Measurements from ENCODE around the gene VSTM2L.

The VSTM2L gene

GRCh38 chr20:37987602-37988290, 84.8 kb downstream of the VSTM2L start:
- no peak for DNase-seq (ENCODE audit: low read depth in 2 of 2)

DNA sequence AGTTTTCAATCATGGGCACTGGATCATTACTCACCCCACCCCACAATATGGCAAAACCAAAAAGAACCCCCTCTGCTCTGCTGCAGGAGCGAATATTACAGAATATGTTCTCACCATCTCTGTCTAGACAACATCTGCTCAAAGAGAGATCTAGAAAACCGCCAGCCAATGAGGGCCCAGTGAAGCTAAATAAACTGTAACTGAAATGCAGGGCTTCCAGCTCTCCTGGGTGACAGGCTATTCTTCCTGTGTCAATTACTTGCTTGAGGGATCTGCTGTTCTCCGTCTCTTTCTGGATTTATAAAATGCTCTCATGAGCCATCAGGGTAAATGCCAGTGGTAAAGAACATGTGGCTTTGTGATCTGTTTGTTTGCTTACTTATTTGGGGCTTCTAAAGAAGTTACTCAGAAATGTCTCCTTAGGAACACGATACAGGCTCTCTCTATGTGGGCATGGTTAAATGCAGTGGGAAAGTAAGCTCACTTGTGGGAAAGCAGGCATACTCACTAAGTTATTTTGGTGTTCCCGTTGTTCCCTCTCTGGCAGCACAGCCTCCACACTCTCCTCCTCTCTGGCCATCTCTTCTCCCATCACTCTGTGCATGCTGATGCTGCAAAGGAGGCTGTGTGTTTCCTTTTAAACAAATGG, 85.5 kb downstream of the VSTM2L start:
- no peak for DNase-seq (ENCODE audit: low read depth in 2 of 2)

- no peak for DNase-seq (ENCODE audit: low read depth in 2 of 2)
Measured at GRCh38 chr20:37989601-37990295, 86.8 kb downstream of the VSTM2L start.

- DNase-seq (ENCODE audit: low read depth in 2 of 2) = peak; percentile 47 to 55
Measured at GRCh38 chr20:37990571-37991151, 87.7 kb downstream of the VSTM2L start.

GRCh38 chr20:37991157-37991866, 88.4 kb downstream of the VSTM2L start:
- no peak for DNase-seq (ENCODE audit: low read depth in 2 of 2)

DNA sequence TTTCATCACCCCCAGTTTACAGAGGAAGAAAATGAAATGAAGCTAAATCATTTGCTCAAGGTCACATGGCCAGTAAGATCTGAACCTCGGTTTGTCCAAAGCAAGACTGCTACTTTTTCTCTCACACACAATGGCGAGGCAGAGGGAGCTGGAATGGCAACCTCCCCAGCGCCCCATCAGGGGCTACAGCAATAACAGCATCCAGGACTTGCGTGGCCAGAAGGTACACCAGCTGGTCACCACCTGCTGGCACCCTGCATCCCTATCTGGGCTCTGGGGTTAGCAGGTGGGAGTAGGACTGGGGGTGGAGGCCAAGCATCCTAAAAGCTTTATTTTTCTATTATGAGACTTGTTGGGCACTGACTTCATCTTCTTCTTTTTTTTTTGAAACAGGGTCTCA, 89.0 kb downstream of the VSTM2L start:
- no peak for DNase-seq (ENCODE audit: low read depth in 2 of 2)

DNA sequence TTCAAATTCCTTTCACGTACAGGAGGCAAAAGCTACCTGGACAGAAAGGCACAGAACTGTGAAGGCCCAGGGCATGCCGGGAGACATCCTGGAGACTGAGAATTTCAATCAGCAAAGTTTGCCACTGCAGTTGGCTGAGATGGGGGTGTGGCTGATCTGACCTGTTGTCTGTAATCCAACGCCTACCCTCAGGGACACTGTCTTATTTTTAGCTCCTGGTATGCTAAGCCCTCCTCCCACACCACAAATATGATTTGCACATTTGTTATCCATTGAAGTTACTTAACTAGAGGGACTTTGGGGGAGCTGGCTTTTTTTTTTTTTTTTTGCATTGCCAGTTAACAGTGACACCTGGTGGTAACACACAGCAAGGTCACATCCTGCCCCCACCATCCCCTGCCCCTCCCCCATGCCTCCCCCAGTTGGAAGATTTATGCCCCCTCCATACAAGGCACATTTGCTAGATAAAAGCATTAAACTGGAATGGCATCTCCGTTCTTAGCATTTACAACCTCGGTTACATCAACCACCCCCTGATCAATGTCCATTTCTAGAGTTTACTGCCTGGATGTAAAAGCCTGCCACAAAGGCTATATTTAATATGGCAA, 90.0 kb downstream of the VSTM2L start:
- DNase-seq (ENCODE audit: low read depth in 2 of 2) = no peak

DNA sequence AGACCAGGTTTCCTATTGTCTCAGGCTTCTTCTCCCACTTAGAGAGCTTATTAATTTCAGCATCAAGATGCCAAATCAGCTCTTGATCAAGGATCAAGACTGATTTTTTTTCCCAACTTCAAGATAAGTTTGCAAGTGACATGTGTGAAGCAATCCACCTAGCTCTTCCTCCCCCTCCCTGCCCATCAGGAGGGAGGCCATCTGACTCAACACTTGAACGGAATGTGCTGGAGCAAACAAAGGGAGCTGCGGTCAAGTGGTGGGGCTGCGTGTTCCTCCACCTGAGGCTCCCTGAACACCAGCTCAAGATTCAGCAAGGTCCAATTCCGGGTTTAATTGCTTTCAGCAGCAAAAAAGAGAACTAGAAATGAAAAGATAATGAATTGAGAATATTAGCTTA, 91.6 kb downstream of the VSTM2L start:
- no peak for DNase-seq (ENCODE audit: low read depth in 2 of 2)

Measured in stimulated activated CD4-positive, alpha-beta T cell treated with anti-CD3 and anti-CD28 coated beads, Interleukin-4, amount 100 ng/mL, for 48 hours (primary cell).